GM18505 (cell line): ENCODE data around the gene KRR1.
A peak's percentile ranks its signal among the peaks of the same experiment; 100 is the strongest.

ENCODE experiments used
- ATAC-seq: cut with Tn5 transposase; IDR thresholded peaks from one replicate; pipeline ENCODE4 v1.9.1; 2021; ENCODE audit not compliant: unreplicated experiment
- POLR2A ChIP-seq: IDR thresholded peaks from 4 replicates; pipeline ENCODE4 v1.6.1; 2011; ENCODE audit warnings: borderline replicate concordance; ENCODE audit not compliant: insufficient read depth, insufficient read length; ENCODE audit errors: extremely low read depth

Gene KRR1

DNA sequence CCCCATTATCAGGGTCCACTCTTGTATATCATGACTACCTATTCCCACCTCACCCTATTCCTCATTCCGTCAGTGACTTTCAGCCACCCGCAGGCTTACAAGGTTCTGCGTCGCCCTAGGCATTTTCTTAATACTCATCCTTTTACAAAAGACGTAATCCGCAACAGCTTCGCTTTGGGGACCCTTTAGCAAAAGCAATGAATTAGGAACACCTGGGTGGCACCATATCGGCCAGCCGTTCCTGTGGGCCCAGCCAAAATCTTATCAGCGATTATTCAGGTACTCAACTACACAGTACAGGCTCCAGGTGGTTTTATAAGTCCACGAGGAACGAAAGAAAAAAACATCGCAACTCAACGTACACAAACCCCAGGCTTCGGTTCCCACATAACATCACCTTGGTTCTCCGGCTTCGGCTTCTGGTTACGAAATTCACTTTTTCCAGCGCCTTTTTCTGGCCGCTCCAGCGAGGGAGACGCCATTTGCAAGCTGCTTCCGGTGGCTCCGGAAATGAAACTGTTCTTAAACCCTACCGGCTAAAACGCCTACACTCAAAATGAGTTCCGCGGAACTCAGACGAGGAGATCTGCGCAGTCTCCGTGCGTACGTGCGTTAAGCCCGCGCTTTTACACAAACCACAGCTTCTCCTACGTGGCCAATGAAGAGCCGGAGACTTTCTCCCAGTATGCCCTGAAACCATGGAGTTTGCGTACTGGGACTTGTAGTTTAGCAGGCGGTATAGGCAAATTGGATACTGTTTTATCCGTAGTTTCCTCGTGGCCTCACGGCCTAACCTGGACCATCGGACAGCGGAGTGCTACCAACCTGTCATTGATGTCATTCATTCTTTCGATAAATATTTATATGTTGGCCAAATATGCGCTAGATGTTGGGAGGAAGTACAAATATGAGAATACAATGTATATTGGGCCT, at the start of gene KRR1:
TSS of gene KRR1 (minus strand) at position 494 of the 933 bp plus-strand sequence. CDS start at position 482, 12 bp downstream.
- peak; percentile 85 for TF ChIP-seq POLR2A
- peak; percentile 97 for ATAC-seq

- ATAC-seq, result no peak
- TF ChIP-seq POLR2A, result no peak
These were observed 48.8 kb upstream of the KRR1 start for GRCh38 chr12:75560167-75560566.

DNA sequence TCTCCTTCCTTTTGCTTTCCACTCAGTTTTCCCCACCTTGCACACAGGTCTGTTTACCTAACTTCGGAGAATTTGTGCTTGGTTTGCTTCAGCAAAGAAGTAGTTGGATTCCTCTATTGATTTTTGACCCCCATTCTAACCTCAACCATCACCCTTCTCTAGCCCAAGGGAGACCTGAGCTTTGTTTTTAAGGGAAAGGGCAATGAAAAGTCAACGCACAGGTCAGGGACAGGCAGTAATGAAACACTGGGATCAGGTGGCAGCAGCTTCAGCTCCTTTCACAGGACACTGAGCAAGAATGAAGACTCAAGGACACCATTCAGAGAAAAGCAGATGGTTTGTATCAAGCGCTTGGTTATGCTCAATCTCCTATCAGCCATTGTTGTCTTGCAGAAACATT, 46.9 kb upstream of the KRR1 start:
- no peak for TF ChIP-seq POLR2A
- no peak for ATAC-seq

GRCh38 chr12:75556311-75556899, 45.0 kb upstream of the KRR1 start:
- ATAC-seq, result no peak
- TF ChIP-seq POLR2A, result no peak

- ATAC-seq, result no peak
- TF ChIP-seq POLR2A, result no peak
These were observed 43.1 kb upstream of the KRR1 start for GRCh38 chr12:75554556-75554880.

GRCh38 chr12:75553836-75554555, 42.6 kb upstream of the KRR1 start:
- no peak for TF ChIP-seq POLR2A
- ATAC-seq, result no peak

DNA sequence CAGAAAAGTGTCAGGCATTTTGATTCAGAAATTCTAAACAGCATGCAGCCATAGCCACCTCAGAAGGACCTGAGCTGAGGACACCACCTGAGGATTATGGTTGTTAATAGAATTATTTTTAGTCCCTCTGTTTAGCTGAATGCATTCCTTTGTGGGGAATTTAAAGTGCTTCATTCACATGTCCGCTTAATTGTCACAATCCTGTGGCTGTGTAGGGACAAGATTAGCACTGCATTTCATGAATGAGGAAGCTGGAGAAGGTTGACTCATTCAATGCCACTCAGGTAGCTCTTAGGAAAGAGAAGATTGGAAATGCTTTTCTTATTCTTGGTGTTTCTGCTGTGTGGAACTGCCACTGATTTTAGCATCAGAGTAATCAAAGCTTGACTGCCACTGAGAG, 42.0 kb upstream of the KRR1 start:
- no peak for TF ChIP-seq POLR2A
- no peak for ATAC-seq

- no peak for TF ChIP-seq POLR2A
- ATAC-seq, result no peak
These were observed 40.1 kb upstream of the KRR1 start for GRCh38 chr12:75551477-75551876.

DNA sequence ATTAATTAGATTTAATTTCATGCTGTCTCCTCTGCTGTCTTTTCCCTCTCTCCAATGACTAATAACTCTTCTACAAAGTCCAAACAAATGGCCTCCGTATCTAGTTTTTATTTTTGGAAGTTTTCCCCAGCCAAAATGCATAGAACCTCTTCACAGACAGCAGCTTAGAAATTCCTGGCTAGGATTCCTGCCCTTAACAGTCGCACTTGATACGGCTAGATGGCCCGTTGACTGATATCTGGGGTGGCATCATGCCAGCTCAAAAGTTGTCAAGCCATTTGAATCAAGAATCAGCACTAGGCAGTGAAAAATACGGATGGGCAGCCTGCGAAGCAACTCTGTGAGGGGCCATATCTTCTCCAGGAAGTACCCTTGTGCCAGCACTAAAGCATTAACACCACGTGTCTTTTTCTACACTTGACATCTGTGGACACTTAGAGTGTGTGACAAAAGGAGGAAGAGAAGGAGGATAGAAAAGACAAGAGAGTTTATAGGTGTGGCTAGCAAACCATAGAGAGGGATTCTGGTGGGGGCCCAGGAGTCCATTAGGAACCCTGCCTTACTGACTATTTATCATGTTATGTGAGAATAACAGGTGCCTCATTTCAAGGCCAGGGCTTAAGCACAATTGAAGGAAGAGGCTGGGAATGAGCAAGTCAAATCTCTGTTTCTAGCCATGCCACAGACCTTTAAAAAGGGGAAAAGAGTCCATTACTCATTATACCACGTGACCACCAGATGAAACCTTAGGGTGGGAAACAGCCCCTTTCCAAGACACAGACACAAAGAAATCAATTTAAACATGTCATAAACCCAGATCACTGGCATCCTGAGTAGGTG, 39.2 kb upstream of the KRR1 start:
- ATAC-seq, result no peak
- TF ChIP-seq POLR2A, result no peak

DNA sequence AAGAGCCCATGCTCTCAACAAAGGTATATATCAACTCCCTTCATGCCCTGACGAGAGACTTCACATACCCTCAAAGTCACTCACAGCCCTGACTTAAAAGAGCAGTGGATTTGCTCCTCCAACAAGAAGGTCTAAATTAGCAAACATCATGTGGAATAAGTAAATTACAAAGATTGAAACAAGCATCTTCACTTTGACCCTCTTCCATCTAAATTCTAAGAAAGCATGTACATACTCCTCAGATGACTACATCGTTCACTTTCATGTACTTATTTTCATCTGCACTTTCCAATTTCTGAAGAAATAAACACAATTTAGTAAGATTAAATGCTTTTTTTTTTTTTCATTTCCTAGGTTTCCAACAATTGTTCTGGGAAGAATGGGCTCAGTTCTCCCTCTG, 38.6 kb upstream of the KRR1 start:
- no peak for TF ChIP-seq POLR2A
- no peak for ATAC-seq

DNA sequence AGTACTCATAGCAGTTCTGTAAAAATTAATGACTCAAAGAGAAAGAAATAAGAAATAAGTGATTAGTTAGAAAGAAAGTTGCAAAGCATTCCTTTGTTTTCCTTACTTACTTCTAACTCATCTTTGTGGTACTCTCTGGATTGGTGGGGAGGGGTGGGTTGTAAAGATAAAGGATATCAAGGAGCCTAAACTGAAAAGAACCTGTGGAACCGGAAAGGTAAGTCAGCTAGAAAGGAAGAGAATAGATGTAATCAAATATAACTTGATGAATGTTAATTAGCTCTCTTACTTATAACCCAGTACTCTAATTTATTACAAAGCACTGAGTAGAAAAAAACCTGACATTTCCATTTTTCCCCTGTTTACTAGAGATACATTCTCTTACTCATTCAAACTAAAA, 37.5 kb upstream of the KRR1 start:
- no peak for TF ChIP-seq POLR2A
- ATAC-seq, result no peak

GRCh38 chr12:75545636-75546035, 34.2 kb upstream of the KRR1 start:
- TF ChIP-seq POLR2A, result no peak
- ATAC-seq, result no peak

DNA sequence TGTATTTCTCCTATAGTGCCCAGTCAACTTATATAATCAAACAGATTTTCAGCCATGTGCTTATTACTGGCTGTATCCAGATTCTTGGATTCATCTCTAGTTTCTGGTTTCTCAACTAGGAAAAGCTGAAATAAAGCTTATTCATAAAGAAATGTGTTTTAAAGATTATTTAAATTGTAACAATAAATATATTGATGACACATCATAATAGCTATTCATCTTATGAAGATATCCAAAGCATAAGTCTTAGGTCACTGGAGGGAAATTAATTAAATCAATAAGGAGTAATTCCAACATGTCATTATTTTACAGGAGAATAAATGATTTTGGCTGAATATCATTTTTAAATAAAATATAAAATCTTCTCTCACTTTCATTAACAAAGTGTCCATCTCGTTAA, 32.1 kb upstream of the KRR1 start:
- TF ChIP-seq POLR2A, result no peak
- ATAC-seq, result no peak
